22Rv1 (cell line): Measurements from ENCODE around the gene DPEP2.

ENCODE experiments used
- CTCF ChIP-seq: fragments of 450-650 bp; IDR thresholded peaks from 2 replicates; pipeline ENCODE4 v1.5.1; 2017; ENCODE audit warnings: mild to moderate bottlenecking
- ZFX ChIP-seq: fragments of 450-650 bp; IDR thresholded peaks from 2 replicates; pipeline ENCODE4 v1.6.1; 2017; ENCODE audit warnings: antibody characterized with exemption, borderline replicate concordance

- no peak for TF ChIP-seq CTCF
- no peak for TF ChIP-seq ZFX
These were observed 48.7 kb upstream of the DPEP2 start for GRCh38 chr16:68047987-68048386.
